Measurements from ENCODE around the gene ZMIZ1. TPM values are rescaled to one million over a fixed set of nuclear protein-coding genes. Genes with fewer than 3 reads are reported as not detected.

ZMIZ1 gene
- total and polyA plus RNA-seq, 4 donors = 18.3 to 80.2 (median 42.6) TPM

DNA sequence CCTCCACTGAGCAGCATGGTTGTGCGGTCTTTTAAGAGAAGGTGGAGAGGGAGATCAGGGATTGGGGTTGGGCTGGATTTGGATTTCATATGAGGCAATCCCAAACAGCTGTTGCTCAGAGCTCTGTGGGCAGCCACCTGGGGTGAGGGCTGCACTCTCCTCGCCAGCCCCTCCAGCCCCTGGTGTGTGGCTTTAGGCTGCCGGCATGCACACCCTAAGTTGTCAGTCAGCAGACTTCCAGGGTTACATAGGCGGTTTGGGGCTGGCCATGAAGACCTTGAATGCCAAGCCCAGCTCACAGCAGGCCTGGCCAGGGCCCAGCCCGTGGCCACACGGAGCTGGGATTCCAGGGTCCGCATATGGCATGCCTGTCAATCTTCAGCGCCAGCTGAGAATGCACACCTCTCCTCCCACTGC lies 54.8 kb downstream of the ZMIZ1 start:
- H3K9me3 ChIP-seq (ENCODE audit: control insufficient read depth in 4 of 4, insufficient read depth in 3 of 4, low read length in 3 of 4) = no peaks in the 10 kb centered on the region
- peaks cover 0 to 16% (median 3%) of the 10 kb centered on the region in 5 donors for H3K4me1 ChIP-seq (ENCODE audit: control insufficient read depth in 5 of 5, insufficient read depth in 5 of 5, low read length in 5 of 5)
- WGBS, 2 donors = 79 to 80% methylated on average over 8 of the region's 8 CpGs
- no peak for TF ChIP-seq CTCF (IDR thresholded peaks at IDR 0.05; ENCODE audit: control extremely low read depth, extremely low read depth)
- H3K27me3 ChIP-seq (ENCODE audit: control insufficient read depth in 3 of 3, insufficient read depth in 3 of 3, low read length in 2 of 3) = no peaks in the 10 kb centered on the region
- peaks cover 8 to 54% (median 19%) of the 10 kb centered on the region in 4 donors for H3K36me3 ChIP-seq (ENCODE audit: control insufficient read depth in 4 of 4, insufficient read depth in 4 of 4, low read length in 4 of 4)
- H3K4me3 ChIP-seq = no peak overlapping the region
- no peak overlapping the region for H3K27ac ChIP-seq (ENCODE audit: low read depth in 1 of 2, low read length in 1 of 2)
- ATAC-seq (ENCODE audit: insufficient read depth, low FRiP score) (no peak), DNase-seq (no peak)
- H3K9ac ChIP-seq (ENCODE audit: insufficient read depth in 1 of 2, low read length in 2 of 2) = no peak overlapping the region

- Histone ChIP-seq H3K4me3 (no peak overlapping the region), H3K27me3 (ENCODE audit: control insufficient read depth in 3 of 3, insufficient read depth in 3 of 3, low read length in 2 of 3) (no peaks in the 10 kb centered on the region), H3K9me3 (ENCODE audit: control insufficient read depth in 4 of 4, insufficient read depth in 3 of 4, low read length in 3 of 4) (no peaks in the 10 kb centered on the region), H3K36me3 (ENCODE audit: control insufficient read depth in 4 of 4, insufficient read depth in 4 of 4, low read length in 4 of 4) (peaks cover 8 to 50% (median 19%) of the 10 kb centered on the region in 4 donors), H3K4me1 (ENCODE audit: control insufficient read depth in 5 of 5, insufficient read depth in 5 of 5, low read length in 5 of 5) (peaks cover 0 to 12% (median 5%) of the 10 kb centered on the region in 5 donors), H3K9ac (ENCODE audit: insufficient read depth in 1 of 2, low read length in 2 of 2) (no peak overlapping the region), H3K27ac (ENCODE audit: low read depth in 1 of 2, low read length in 1 of 2) (no peak overlapping the region)
- ATAC-seq (ENCODE audit: insufficient read depth, low FRiP score) (no peak), DNase-seq (no peak)
- no peak for TF ChIP-seq CTCF (IDR thresholded peaks at IDR 0.05; ENCODE audit: control extremely low read depth, extremely low read depth)
Observed at GRCh38 chr10:79124066-79124465, 55.3 kb downstream of the ZMIZ1 start.

DNA sequence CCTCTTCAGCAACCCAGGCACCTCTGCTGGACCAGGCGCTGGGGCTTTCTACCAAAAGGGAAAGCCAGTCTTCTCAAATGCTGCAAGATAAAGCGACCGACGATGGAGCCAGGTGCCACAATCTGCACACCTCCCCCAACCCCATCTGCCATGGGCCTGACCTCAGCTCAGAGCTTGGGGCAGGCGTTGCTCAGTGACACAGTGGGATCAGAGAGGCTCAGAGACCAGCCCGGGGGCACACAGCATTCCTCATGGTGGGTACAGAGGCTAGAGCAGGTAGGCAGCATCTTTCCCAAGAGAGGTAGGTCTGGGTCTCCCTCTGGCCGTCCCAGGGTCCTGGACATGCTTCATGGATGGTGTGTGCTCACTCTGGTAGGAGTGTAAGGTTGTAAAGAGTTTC lies 56.3 kb downstream of the ZMIZ1 start:
- ATAC-seq (ENCODE audit: insufficient read depth, low FRiP score) (no peak), DNase-seq (no peak)
- H3K9me3 ChIP-seq (ENCODE audit: control insufficient read depth in 4 of 4, insufficient read depth in 3 of 4, low read length in 3 of 4) = no peaks in the 10 kb centered on the region
- peaks cover 0 to 22% (median 11%) of the 10 kb centered on the region in 5 donors for H3K4me1 ChIP-seq (ENCODE audit: control insufficient read depth in 5 of 5, insufficient read depth in 5 of 5, low read length in 5 of 5)
- no peak for TF ChIP-seq CTCF (IDR thresholded peaks at IDR 0.05; ENCODE audit: control extremely low read depth, extremely low read depth)
- WGBS, 2 donors = 92 to 94% methylated on average over 7 of the region's 7 CpGs
- H3K27me3 ChIP-seq (ENCODE audit: control insufficient read depth in 3 of 3, insufficient read depth in 3 of 3, low read length in 2 of 3) = no peaks in the 10 kb centered on the region
- H3K27ac ChIP-seq (ENCODE audit: low read depth in 1 of 2, low read length in 1 of 2) = no peak overlapping the region
- H3K4me3 ChIP-seq = no peak overlapping the region
- no peak overlapping the region for H3K9ac ChIP-seq (ENCODE audit: insufficient read depth in 1 of 2, low read length in 2 of 2)
- peaks cover 7 to 41% (median 18%) of the 10 kb centered on the region in 4 donors for H3K36me3 ChIP-seq (ENCODE audit: control insufficient read depth in 4 of 4, insufficient read depth in 4 of 4, low read length in 4 of 4)

All from lung (tissue), 12 donors.